ENCODE data around the gene C12orf60.

DNA sequence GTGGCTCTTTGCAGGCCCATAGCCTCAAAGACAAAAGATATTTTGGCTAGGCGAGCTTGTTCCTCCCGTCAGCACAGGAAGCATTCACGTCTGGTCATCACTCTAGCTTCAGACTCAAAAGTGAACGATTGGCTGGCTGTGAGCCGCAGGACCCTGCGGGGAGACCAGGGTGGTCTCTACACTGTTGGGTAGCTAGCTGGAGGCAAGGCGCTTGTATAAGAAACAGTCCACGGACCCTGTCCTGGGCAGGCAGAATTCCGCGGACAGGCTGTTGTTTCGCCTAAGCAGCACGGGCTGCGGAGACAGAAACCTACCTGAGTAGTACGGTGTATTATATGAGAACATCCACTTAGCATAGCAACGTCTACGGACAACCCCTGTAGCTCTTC lies 29.8 kb upstream of the C12orf60 start:
- TF ChIP-seq, protein P1, sequence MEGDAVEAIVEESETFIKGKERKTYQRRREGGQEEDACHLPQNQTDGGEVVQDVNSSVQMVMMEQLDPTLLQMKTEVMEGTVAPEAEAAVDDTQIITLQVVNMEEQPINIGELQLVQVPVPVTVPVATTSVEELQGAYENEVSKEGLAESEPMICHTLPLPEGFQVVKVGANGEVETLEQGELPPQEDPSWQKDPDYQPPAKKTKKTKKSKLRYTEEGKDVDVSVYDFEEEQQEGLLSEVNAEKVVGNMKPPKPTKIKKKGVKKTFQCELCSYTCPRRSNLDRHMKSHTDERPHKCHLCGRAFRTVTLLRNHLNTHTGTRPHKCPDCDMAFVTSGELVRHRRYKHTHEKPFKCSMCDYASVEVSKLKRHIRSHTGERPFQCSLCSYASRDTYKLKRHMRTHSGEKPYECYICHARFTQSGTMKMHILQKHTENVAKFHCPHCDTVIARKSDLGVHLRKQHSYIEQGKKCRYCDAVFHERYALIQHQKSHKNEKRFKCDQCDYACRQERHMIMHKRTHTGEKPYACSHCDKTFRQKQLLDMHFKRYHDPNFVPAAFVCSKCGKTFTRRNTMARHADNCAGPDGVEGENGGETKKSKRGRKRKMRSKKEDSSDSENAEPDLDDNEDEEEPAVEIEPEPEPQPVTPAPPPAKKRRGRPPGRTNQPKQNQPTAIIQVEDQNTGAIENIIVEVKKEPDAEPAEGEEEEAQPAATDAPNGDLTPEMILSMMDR (IDR thresholded peaks at IDR 0.05; ENCODE audit: insufficient read depth, low read depth, low read length), result no peak
- TF ChIP-seq EZH2 (IDR thresholded peaks at IDR 0.05; ENCODE audit: insufficient read depth, low read length), result no peak

Measured in astrocyte (in vitro differentiated cells and primary cell).